ENCODE data around the gene DLGAP4.

DNA sequence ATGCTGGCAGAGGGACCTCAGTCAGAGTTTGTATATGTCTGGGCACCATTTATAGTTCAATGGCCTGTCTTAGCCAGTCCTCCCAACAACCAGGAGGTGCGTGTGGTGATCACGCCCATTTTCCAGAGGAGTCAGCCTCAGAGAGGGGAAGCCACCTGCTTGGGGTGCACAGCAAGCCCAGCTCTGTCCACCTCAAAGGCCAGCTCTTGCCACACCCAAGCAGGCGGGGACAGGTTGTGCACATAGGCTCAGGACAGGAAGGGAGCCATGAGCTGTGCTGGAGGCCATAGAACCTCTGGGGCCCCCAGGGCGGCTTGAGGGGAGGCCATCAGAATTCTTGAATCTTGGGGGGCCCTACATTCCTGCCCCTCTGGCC, 61.2 kb downstream of the DLGAP4 start:
- TF ChIP-seq, protein P1, sequence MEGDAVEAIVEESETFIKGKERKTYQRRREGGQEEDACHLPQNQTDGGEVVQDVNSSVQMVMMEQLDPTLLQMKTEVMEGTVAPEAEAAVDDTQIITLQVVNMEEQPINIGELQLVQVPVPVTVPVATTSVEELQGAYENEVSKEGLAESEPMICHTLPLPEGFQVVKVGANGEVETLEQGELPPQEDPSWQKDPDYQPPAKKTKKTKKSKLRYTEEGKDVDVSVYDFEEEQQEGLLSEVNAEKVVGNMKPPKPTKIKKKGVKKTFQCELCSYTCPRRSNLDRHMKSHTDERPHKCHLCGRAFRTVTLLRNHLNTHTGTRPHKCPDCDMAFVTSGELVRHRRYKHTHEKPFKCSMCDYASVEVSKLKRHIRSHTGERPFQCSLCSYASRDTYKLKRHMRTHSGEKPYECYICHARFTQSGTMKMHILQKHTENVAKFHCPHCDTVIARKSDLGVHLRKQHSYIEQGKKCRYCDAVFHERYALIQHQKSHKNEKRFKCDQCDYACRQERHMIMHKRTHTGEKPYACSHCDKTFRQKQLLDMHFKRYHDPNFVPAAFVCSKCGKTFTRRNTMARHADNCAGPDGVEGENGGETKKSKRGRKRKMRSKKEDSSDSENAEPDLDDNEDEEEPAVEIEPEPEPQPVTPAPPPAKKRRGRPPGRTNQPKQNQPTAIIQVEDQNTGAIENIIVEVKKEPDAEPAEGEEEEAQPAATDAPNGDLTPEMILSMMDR (IDR thresholded peaks at IDR 0.05): no peak
- TF ChIP-seq POLR2A (IDR thresholded peaks at IDR 0.05) (no peak), POLR2AphosphoS5 (IDR thresholded peaks at IDR 0.05) (no peak)

All from breast epithelium (tissue), 3 donors.